HG03159 (cell line): ENCODE data around the gene MRPL44.
"Not testable (repeated sequence)": the region's sequence is repeated elsewhere in the genome, so short reads cannot be mapped to it uniquely, and the experiment has no call there.

Experiments used
- ATAC-seq: cut with Tn5 transposase; IDR thresholded peaks from one replicate; pipeline ENCODE4 v1.9.1; 2021; ENCODE audit warnings: mild to moderate bottlenecking, moderate library complexity; ENCODE audit not compliant: unreplicated experiment

Gene MRPL44

GRCh38 chr2:223935459-223936125, 21.7 kb upstream of the MRPL44 start:
- ATAC-seq: no peak

DNA sequence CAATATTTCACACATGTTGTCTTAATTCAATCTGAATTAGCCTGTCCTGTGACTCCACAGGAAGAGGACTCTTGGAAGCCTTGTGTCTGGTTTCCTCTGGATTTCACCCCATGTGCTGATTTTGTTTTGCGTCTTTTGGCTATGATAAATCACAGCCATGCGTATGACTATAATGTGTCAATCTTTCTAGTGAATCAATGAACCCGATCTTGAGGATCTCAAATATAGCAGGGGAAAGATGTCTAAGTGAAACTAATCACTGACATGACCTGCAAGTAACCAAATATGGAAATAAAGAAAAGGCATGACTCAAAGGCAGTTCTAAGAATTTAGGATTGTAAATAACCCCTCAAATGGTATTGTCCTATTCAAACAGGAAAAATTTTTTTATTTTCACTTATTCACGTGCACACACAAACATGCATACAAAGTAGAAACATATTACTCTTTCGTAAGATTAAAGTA, 20.4 kb upstream of the MRPL44 start:
- ATAC-seq: no peak

GRCh38 chr2:223937535-223937934, 19.7 kb upstream of the MRPL44 start:
- no peak for ATAC-seq

DNA sequence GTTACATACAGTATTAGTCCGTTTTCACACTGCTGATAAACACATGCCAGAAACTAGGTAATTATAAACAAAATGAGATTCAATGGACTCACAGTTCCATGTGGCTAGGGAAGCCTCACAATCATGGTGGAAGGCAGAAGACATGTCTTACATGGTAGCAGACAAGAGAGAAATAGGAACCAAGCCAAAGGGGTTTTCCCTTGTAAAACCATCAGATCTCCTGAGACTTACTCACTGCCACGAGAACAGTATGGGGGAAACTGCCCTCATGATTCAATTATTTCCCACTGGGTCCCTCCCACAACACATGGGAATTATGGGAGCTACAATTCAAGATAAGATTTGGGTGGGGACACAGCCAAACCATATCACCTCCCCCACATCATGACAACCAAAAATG, 17.8 kb upstream of the MRPL44 start:
- not testable (repeated sequence) for ATAC-seq

- ATAC-seq: peak; percentile 44
Measured at GRCh38 chr2:223941579-223942277, 15.5 kb upstream of the MRPL44 start.

GRCh38 chr2:223943135-223943534, 14.1 kb upstream of the MRPL44 start:
- ATAC-seq: no peak

- no peak for ATAC-seq
Measured at GRCh38 chr2:223943561-223944008, 13.7 kb upstream of the MRPL44 start.

GRCh38 chr2:223944166-223944702, 13.0 kb upstream of the MRPL44 start:
- no peak for ATAC-seq

DNA sequence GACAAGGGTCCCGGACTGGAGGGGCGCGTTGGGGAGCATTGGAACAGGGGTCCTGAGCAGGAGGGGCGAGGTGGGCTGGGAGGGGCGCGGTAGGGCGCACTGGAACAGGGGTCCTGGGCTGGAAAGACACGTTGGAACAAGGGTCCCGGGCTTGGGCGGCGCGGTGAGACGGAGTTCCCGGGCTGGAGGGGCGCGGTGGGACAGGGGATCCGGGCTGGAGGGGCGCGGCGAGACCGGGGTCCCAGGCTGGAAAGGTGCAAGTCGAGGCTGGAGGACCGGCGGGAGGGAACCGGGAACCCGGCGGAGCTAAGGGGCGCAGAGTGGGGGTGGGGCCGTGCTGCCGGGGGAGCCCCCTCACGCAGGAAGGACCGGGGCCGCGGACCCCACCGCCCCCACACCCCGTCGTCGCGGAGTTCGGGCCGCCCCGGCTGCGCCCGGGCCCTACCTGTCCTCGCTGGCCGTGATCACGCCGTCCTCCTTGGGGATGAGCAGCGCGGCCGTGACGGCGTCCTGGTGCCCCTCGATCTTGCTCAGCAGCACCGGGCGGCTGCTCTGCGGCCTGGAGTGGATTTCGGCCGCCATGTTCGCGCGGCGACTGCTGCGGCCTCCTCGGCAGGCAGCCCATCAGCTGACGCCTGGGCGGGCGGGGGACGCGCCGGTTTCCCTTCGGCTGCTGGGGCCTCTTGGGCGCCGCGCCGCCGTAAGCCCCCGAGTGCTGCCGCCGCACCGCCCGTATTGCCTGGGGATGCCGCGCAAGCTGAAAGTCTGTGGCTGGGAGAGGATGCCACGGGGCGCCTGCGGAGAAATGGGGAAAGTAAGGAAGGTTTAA, 12.3 kb upstream of the MRPL44 start, which contains the start of gene WDFY1:
Gene WDFY1 (minus strand): TSS at position 633 of the 829 bp plus-strand sequence. CDS start 51 bp downstream, at position 582.
- ATAC-seq: peak; percentile 76

- ATAC-seq: no peak
Measured at GRCh38 chr2:223945755-223946154, 11.5 kb upstream of the MRPL44 start.

DNA sequence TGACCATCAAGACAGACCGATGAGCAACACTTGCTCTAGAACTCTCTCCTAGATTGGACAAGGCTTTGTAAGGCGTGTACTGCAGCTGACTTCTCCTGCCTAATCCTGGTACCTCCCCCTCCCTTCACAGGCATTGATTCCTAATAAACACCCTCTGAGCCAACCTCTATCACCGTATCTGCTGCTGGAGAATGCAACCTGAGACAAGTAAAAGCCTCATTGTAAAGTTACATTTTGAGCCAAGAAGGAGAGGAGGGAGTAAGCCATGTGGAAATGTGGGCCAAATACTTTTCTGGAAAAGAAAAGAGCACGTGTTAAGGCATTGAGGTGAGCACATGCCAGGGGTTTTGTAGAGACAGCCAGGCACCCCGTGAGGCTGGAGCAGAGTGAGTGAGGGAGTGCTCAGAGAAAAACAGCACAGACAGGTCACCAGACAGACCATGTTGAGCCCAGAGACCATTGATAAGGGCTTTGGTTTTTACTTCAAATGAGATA, 9.5 kb upstream of the MRPL44 start:
- ATAC-seq: no peak

DNA sequence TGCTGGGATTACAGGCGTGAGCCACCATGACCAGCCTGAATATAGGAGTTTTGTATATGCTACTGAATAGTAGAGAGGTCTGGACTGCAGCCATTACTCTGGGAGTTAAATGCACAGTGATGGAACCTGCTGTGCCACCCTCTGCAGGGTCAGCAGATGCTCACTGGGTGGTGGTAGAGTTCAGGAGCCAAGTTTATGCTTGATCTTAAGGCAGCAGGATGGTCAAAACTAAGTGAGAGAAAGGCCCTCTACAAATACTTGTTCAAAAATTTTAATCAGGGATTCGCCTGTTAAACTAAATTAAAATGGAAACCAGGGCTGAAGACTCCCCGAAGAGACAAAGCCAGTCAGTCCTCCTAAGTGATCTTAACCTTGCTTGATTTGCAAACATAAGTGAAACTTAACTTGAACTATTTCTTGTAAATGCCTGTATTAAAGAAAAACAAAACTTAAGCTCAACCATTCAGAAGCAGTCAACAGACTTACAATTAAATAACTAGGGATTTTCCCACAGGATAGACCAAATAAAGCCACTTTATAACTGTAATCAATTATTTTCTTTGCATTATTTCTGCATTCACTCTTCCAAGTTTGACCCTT, 7.9 kb upstream of the MRPL44 start:
- ATAC-seq: no peak

DNA sequence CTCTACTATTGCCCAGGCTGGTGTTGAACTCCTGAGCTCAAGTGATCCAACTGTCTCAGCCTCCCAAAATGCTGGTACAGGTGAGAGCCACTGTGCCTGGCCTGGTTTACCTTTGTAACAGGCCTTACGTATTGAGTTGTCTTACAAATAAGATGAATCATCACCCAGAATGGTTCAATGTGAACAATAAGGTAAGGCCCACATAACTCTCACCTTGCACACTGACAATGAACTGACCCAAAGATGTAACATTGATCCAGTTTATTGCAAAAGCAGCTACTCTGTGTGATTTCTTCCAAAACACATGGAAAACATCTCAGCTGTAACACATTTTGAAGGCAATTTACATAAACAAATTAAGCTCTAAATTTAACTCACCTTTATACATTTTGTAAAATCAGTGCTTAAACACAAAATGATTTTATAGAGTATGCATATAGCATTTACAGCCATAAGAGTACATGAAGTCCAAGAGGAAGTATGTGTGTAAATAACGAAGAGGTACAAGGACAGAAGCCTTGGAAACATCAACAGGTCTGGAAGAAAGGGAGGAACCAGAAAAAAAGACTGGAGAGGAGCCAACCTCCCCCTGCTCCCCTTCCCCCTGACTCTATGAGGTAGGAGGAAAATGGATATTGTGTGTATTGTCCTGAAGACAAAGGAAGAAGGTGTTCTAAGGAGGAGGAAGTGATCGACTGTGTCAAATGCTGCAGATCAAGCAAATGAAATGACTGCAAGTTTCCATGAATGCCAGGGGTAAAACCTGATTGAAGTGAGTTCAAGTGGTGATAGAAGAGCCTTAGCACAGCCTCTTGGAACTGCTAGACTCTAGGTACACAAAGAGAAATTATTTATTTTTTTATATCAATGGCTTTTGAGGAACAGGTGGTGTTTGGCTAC, 6.6 kb upstream of the MRPL44 start:
- ATAC-seq: no peak

- peak; percentile 57 for ATAC-seq
Measured at GRCh38 chr2:223952280-223952968, 4.8 kb upstream of the MRPL44 start.

GRCh38 chr2:223954401-223954800, 2.9 kb upstream of the MRPL44 start:
- ATAC-seq: no peak

DNA sequence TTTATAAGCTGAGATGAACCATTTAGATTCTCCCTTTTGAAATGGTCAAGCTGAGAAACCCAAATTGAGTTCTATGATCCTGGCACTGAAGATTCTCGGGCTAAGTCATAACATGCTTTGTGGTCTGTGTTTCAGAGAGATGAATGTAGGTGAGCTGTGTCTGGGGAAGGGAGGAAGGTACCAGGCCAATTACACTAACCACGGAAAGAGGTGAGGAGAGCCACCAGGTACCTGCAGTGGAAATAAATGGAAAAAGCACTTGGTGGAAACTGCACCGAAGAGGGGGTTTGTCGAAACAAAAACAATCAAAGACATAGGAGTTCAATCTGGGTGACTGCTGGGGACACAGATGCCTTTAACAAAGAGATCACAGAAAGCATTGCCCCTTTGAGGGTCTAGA, 963 bp upstream of the MRPL44 start:
- ATAC-seq: no peak

GRCh38 chr2:223959688-223960087, 2.4 kb downstream of the MRPL44 start:
- ATAC-seq: no peak

- ATAC-seq: no peak
Measured at GRCh38 chr2:223967981-223968380, 10.7 kb downstream of the MRPL44 start.

- ATAC-seq: no peak
Measured at GRCh38 chr2:223969315-223969714, 12.1 kb downstream of the MRPL44 start.
